AG04449 (cell line): Measurements from ENCODE around the gene CYP11A1.
"Not testable (repeated sequence)": the region's sequence is repeated elsewhere in the genome, so short reads cannot be mapped to it uniquely, and the experiment has no call there.

Experiments
- CTCF ChIA-PET: fragments of 350-600 bp; formaldehyde crosslinking; extraction: SDS; loops from one replicate; lab custom pipeline; 2021; ENCODE audit warnings: antibody characterized with exemption; lab: Yijun Ruan, JAX
- POLR2A ChIA-PET: fragments of 400-600, 350-600 bp; formaldehyde crosslinking; extraction: SDS; loops from one replicate; lab custom pipeline; 2020; ENCODE audit warnings: antibody characterized with exemption, inconsistent platforms; lab: Yijun Ruan, JAX
- DNase-seq: peaks from one replicate; pipeline ENCODE4 v3.0.0-alpha.2; 2010; ENCODE audit warnings: low read depth, low spot score
- H3K4me3 ChIP-seq: 2 replicates; pipeline ENCODE4 v1.5.1; 2011; ENCODE audit warnings: low read depth, mild to moderate bottlenecking, control low read depth, low read length
- CTCF ChIP-seq: IDR thresholded peaks from one replicate; pipeline ENCODE4 v1.5.1; 2011; ENCODE audit warnings: mild to moderate bottlenecking, moderate library complexity, low read length, control low read depth, inconsistent platforms; ENCODE audit not compliant: insufficient read depth; ENCODE audit errors: missing control alignments

CYP11A1 gene

DNA sequence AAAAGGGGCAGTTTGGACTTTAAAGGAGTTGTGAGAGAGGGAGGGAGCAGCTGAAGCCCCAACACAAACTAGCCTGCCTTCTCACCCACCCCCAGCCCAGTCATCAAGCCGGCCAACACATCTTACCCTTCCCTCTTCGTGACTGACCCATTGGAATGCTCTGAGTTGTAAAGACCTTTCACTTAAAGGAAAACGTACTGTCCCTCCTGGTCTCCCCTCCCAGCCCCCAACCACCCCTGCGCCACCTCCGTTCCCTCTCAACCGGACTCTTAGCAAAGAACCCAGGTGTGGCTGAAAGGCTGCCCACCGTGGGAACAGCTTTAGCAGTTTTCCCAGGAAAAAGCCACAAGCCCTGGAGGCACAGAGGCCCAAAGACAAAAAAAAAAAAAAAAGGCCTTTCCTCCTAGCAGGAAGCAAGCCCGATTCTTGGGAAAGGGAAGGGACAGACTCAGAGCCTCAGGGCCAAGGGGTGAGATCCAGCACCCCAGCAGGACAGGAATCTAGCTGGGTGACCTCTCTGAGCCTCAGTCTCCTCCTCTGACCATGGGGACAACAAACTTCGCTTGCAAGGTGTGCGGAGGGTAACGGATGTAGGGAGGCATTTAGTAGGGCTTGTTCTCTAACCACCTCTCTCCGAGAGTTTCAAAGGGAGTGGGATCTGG lies 2.4 kb downstream of the CYP11A1 start:
- TF ChIP-seq CTCF: no peak
- peak overlapping the region; percentile 59 for H3K4me3 ChIP-seq
- CTCF ChIA-PET: interaction anchor here (0.7 to 5.8 kb wide), 2 partner anchors 7 to 75 kb away, joined by 3 to 25 read pairs; no protein-coding TSS in a partner anchor
- DNase-seq: no peak
- POLR2A ChIA-PET: no interaction called here

- TF ChIP-seq CTCF: no peak
- ChIA-PET CTCF (interaction anchor here (0.8 to 5.8 kb wide), 5 partner anchors 8 to 407 kb away, joined by 3 to 25 read pairs (median 7); no protein-coding TSS in a partner anchor), POLR2A (no interaction called here)
- no peak overlapping the region for H3K4me3 ChIP-seq
- DNase-seq: no peak
Measured at GRCh38 chr15:74362482-74362881, 5.0 kb downstream of the CYP11A1 start.

DNA sequence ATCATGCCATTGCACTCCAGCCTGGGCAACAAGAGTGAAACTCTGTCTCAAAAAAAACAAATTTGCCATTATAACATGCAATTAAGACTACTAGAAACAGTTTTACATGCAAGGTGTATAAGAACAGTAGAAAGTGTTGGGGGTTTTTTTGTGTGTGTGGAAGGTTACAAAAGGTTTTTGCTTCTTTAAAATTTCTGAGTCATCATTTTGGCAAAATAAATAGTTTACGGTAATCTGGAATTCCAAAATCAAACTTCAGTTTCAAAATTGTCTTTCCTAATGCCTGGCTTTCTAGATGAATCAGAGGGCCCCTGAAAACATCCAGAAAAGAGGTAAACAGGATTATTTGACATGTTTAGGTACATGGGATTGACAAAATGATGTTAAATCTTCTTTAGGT lies 6.6 kb downstream of the CYP11A1 start:
- DNase-seq, H3K4me3 ChIP-seq, POLR2A ChIA-PET: not testable (repeated sequence)
- CTCF ChIA-PET: interaction anchor here (1.1 to 5.8 kb wide), 4 partner anchors 9 to 408 kb away, joined by 3 to 25 read pairs (median 8); no protein-coding TSS in a partner anchor

DNA sequence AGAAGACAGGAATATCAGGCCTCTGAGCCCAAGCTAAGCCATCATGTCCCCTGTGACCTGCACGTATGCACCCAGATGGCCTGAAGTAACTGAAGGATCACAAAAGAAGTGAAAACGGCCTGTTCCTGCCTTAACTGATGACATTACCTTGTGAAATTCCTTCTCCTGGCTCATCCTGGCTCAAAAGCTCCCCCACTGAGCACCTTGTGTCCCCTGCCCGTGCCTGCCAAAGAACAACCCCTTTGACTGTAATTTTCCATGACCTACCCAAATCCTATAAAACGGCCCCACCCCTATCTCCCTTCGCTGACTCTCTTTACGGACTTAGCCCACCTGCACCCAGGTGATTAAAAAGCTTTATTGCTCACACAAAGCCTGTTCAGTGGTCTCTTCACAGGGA lies 8.1 kb downstream of the CYP11A1 start:
- H3K4me3 ChIP-seq, DNase-seq, POLR2A ChIA-PET: not testable (repeated sequence)
- CTCF ChIA-PET: interaction anchor here (1.1 to 5.8 kb wide), 2 partner anchors 10 to 13 kb away, joined by 3 to 25 read pairs; no protein-coding TSS in a partner anchor

DNA sequence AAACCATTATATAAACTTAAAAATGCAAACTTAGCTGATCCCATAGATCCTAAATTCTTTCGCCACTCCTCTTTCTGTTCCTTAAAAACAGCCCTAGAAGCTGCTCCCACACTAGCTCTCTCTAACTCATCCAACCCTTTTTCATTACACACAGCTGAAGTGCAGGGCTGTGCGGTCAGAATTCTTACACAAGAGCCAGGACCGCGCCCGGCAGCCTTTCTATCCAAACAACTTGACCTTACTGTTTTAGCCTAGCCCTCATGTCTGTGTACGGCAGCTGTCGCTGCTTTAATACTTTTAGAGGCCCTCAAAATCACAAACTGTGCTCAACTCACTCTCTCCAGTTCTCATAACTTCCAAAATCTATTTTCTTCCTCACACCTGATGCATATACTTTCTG lies 9.9 kb downstream of the CYP11A1 start:
- DNase-seq, CTCF ChIA-PET, H3K4me3 ChIP-seq, POLR2A ChIA-PET: not testable (repeated sequence)

DNA sequence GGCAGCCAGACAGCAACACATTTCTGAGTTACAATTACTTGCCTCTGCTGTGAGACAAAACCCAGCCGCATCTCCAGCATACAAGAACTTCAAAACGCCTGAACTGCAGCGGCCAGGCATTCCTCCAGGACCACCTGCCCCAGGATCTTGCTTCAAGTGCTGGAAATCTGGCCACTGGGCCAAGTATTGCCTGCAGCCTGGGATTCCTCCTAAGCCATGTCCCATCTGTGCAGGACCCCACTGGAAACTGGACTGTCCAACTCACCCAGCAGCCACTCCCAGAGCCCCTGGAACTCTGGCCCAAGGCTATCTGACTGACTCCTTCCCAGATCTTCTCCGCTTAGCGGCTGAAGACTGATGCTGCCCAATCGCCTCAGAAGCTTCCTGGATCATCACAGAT lies 11.4 kb downstream of the CYP11A1 start:
- H3K4me3 ChIP-seq, DNase-seq, POLR2A ChIA-PET, CTCF ChIA-PET: not testable (repeated sequence)

DNA sequence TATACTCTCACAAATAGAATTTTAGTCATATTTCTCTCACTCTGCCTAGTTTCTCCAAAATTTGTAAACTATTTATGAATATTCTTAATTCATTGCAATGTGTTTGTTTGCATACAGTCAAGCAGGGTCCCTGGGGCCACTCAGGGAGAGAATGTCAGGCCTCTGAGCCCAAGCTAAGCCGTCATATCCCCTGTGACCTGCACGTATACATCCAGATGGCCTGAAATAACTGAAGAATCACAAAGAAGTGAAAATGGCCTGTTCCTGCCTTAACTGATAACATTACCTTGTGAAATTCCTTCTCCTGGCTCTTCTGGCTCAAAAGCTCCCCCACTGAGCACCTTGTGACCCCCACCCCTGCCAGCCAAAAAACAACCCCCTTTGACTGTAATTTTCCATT lies 13.5 kb downstream of the CYP11A1 start:
- POLR2A ChIA-PET: interaction anchor here (0.7 kb wide), 1 partner anchor 399 kb away, joined by 4 read pairs; no protein-coding TSS in a partner anchor
- H3K4me3 ChIP-seq, DNase-seq, CTCF ChIA-PET: not testable (repeated sequence)

- no peak for DNase-seq
- ChIA-PET CTCF (no interaction called here), POLR2A (no interaction called here)
- TF ChIP-seq CTCF: no peak
- H3K4me3 ChIP-seq: no peak overlapping the region
Measured at GRCh38 chr15:74352393-74352910, 15.0 kb downstream of the CYP11A1 start.

- TF ChIP-seq CTCF: no peak
- ChIA-PET CTCF (no interaction called here), POLR2A (no interaction called here)
- H3K4me3 ChIP-seq: no peak overlapping the region
- DNase-seq: no peak
Measured at GRCh38 chr15:74351670-74352069, 15.8 kb downstream of the CYP11A1 start.
